ENCODE results near the gene PPP2R2B. TPM values are rescaled to one million over a fixed set of nuclear protein-coding genes. Genes with fewer than 3 reads are reported as not detected.

The PPP2R2B gene
- total and polyA plus RNA-seq, 2 donors (not counting 3 experiments of a cell fraction or from before 2014, with no cell fraction given) = not detected

DNA sequence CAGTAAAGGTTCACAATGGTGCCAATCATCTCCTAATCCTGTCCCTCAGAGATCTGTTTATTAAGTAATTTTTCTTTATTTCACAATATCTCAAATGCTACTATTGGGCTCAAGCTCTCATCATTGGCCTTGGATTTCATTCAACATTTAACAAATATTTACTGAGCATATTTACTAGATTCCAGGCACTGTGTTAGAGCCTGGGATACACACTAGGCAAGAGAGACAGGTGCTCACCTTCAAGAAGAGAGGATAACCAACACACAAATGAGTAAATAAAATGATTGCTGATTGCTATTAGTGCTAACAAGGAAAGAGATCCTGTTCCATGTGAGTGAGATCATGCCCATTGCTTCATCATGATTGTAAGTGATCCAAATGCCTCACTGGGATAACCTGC lies 27.4 kb downstream of the PPP2R2B start:
- H3K79me2 ChIP-seq (ENCODE audit: control insufficient read depth, insufficient read depth, low read length) = no peaks in the 10 kb centered on the region
- dilution Hi-C loops (cut with MboI; ENCODE audit: extremely low pct_ligation_motif_present, low sequenced_read_pairs) (no loop called here), intact Hi-C loops (cut with micrococcal nuclease) (no loop called here)
- H3K27me3 ChIP-seq (ENCODE audit: control insufficient read depth in 2 of 2, insufficient read depth in 2 of 2, low read length in 2 of 2) = no peaks in the 10 kb centered on the region
- no peaks in the 10 kb centered on the region for H4K20me1 ChIP-seq (replicated peaks; ENCODE audit: control insufficient read depth, extremely low read depth, insufficient read depth, low read length)
- H3K9me1 ChIP-seq (replicated peaks; ENCODE audit: control insufficient read depth, extremely low read depth, insufficient read depth, low read length) = no peaks in the 10 kb centered on the region
- ChIA-PET POLR2A (no interaction called here), CTCF (interaction anchor here (0.6 kb wide), 1 partner anchor 19 kb away, joined by 3 read pairs; no protein-coding TSS in a partner anchor)
- DNase-seq (ENCODE audit: low read depth, low spot score) = no peak
- H3K4me3 ChIP-seq (replicated peaks in 1 of 3; ENCODE audit: insufficient read depth in 1 of 3, low read depth in 1 of 3, low read length in 3 of 3) = no peak overlapping the region
- no peaks in the 10 kb centered on the region for H3K4me1 ChIP-seq (ENCODE audit: control insufficient read depth, extremely low read depth, insufficient read depth, low read length)
- no TSS peak for BruUV-seq (replicated peaks)
- no peak overlapping the region for H2AFZ ChIP-seq (ENCODE audit: low read depth, low read length)
- H3K4me2 ChIP-seq (ENCODE audit: insufficient read depth, low read length) = no peak overlapping the region
- H3K36me3 ChIP-seq (ENCODE audit: control insufficient read depth in 2 of 2, extremely low read depth in 1 of 2, insufficient read depth in 2 of 2, low read length in 2 of 2) = no peaks in the 10 kb centered on the region
- H3K9ac ChIP-seq (replicated peaks; ENCODE audit: extremely low read depth, insufficient read depth, low read length) = no peak overlapping the region
- H3K27ac ChIP-seq (ENCODE audit: insufficient read depth, low read depth, low read length) = no peak overlapping the region
- H3K9me3 ChIP-seq (replicated peaks; ENCODE audit: control insufficient read depth, insufficient read depth, low read length) = no peaks in the 10 kb centered on the region
- TF ChIP-seq MYC (IDR thresholded peaks at IDR 0.05; ENCODE audit: low read depth, low read length) (no peak), GATA2 (IDR thresholded peaks at IDR 0.05; ENCODE audit: insufficient read depth, insufficient read length, low read depth, low read length) (no peak), FOS (IDR thresholded peaks at IDR 0.05; ENCODE audit: borderline replicate concordance, insufficient read depth, low read length) (no peak), JUN (IDR thresholded peaks at IDR 0.05; ENCODE audit: borderline replicate concordance, insufficient read depth, insufficient read length, low read depth) (no peak), POLR2AphosphoS5 (IDR thresholded peaks at IDR 0.05; ENCODE audit: insufficient read depth, low read depth, low read length) (no peak), EZH2 (IDR thresholded peaks at IDR 0.05; ENCODE audit: borderline replicate concordance, low read depth, low read length, severe bottlenecking) (no peak), POLR2A (IDR thresholded peaks at IDR 0.05; ENCODE audit: low read depth, low read length) (no peak)
- TF ChIP-seq, protein P1, sequence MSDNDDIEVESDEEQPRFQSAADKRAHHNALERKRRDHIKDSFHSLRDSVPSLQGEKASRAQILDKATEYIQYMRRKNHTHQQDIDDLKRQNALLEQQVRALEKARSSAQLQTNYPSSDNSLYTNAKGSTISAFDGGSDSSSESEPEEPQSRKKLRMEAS (IDR thresholded peaks at IDR 0.05; ENCODE audit: insufficient read depth, insufficient read length) = no peak
- TF ChIP-seq, protein P2, sequence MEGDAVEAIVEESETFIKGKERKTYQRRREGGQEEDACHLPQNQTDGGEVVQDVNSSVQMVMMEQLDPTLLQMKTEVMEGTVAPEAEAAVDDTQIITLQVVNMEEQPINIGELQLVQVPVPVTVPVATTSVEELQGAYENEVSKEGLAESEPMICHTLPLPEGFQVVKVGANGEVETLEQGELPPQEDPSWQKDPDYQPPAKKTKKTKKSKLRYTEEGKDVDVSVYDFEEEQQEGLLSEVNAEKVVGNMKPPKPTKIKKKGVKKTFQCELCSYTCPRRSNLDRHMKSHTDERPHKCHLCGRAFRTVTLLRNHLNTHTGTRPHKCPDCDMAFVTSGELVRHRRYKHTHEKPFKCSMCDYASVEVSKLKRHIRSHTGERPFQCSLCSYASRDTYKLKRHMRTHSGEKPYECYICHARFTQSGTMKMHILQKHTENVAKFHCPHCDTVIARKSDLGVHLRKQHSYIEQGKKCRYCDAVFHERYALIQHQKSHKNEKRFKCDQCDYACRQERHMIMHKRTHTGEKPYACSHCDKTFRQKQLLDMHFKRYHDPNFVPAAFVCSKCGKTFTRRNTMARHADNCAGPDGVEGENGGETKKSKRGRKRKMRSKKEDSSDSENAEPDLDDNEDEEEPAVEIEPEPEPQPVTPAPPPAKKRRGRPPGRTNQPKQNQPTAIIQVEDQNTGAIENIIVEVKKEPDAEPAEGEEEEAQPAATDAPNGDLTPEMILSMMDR (IDR thresholded peaks at IDR 0.05; ENCODE audit: extremely low read depth in 1 of 2, insufficient read depth in 1 of 2, low read depth in 1 of 2, low read length in 2 of 2) = no peak
- FAIRE-seq = no peak
